GM18520 (cell line): ENCODE data around the gene TMEM100.
A peak's percentile ranks its signal among the peaks of the same experiment; 100 is the strongest.

ENCODE experiments used
- ATAC-seq: cut with Tn5 transposase; IDR thresholded peaks from one replicate; pipeline ENCODE4 v1.9.1; 2021; ENCODE audit not compliant: unreplicated experiment

Gene TMEM100

DNA sequence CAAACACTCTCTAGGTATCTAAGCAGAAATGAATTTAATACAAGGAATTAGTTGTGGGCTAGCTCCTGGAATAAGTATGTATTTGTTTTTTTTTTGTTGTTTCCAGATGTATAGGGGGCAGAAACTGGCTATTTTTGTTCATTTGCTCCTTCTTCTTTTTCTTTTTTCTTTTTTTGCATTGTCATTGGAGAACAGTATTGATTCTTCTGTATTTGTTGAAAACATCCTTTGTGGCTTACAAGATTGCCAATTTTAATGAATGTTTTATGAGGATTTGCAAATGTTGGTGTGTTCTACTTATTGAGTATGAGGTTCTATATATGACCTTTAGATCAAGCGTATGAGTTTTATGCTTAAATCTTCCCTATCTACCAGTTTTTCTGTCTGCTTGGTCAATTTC is 22.6 kb upstream of the TMEM100 start:
- ATAC-seq: no peak

DNA sequence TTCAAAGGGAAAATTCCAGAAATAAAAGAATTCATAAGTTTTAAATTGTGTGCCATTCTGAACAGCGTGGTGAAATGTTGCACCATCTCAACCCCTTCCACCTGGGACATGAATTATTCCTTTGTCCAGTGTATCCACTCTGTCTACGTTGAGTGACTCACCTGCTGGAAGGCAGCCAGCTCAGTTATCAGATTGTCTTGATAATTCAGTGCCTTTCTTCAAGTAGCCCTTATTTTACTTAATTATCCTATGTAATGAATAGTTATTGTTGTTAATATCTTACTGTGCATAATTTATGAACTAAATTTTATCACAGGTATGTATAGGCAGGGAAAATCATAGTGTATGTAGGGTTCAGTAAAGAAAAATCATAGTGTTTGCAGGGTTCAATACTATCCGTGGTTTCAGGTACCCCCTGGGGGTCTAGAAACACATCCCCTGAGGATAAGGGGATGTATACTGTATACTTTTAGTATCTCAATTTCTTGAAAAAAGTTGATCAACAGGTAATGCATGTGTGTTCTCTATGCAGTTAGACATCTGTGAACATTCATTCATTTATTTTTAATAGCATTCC is 20.5 kb upstream of the TMEM100 start:
- peak; percentile 25 for ATAC-seq

DNA sequence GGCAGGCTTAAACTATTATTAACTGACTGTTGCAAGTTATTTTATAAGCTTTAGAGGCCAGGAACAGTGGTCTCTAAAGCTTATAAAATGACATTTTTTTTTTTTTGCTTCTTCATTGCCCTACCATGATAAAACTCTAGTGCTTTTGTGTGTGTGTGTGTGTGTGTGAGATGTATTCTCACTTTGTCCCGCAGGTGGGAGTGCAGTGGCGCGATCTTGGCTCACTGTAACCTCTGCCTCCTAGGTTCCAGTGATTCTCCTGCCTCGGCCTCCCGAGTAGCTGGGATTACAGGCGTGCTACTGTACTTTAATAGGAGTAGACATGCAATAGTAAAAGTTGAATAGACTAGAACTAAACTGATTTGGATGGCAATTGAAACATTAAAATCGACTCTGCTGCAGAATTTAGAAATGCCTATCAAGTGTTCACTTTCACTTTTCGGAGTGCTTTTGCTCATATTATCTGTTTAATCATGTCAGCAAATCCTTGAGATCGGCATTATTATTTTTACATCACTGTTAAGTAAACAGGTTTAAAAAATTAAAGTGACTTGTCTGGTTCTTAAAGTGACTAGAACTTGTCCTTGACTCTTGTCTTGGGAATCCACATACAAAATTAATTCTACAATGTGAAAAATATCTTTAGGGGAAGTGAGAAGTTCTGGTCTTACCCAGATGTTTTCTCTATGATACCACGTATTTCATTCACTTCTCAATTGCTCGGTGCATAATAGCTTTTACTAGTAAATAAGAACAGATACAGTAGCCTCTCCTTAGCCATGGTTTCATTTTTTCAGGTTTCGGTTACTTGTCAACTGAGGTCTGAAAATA is 19.8 kb upstream of the TMEM100 start:
- ATAC-seq: peak; percentile 82

DNA sequence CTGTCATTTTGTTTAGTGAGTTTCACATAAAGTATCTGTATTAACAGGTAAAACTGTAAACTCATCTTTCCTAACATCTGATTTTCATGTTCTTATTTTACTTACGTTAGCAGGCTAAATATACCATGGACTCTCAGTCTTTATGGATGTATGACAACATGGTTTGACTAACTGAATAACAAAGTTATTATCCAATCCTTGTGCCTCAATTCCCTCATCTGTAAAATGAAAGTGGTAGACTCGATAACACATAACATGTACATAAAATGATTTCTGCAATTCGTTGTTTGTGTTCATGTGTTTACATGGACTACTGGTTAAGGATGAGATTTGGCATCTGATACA is 18.7 kb upstream of the TMEM100 start:
- no peak for ATAC-seq

DNA sequence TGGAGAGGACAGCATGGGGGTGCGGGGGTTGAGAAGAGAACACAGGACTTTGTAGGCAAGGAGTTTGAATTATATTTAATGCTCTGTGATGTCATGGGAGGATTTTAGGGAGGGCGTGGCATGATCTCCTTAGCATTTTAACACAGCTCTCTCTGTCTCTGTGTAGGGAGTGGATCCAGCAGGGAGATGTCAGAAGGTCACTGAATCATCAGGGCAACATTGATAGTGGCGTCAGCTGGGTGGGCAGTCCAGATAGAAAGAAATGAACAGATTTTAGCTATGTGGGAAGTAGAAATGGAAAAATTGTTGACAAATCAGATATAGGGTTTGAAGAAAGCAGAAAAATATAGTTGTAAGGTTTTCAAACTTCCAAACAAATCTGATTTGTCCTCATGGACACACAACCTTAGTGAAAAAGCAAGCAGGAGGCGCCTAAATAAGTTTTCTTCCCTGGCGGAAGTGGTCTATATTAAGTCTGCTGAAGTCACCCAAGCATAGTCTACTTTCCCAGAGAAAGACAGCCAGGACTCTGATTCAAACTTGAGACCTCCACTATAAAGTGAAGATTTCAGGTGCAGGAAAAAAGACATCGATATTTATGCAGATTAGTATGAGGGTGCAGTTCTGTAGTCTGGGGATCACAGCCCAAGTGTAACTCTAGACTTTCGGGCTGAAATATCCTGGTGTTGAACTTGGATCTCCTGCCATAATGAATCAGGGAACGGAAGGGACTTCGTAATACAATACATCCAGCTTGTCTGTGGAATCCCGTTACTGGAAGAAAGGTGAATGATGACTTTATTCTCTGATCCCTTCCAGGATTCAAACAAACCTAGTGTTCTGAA is 18.1 kb upstream of the TMEM100 start:
- ATAC-seq: no peak

DNA sequence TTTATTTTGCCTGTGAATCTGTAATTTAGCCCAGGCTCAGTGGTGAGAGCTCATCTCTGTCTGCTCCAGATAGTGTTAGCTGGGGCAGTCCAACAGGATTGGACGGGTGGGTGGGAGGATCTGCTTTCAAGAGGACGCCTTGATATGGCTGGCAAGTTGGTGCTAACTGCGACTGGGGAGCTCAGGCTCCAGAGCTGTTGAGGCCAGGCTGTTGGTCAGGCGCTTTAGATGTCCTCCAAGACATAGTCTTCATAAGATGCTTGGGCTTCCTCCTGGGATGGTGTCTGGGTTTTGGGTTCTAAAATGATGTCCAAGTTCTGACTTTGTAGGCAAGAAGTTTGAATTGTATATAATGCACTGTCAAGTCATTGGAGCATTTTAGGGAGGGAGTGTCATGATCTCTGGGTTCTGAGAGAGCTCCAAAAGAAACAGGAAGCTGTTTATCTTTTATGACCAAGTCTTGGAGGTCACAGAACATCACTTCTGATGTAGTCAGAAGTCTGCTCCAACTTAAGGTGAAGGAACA is 15.4 kb upstream of the TMEM100 start:
- ATAC-seq: no peak

DNA sequence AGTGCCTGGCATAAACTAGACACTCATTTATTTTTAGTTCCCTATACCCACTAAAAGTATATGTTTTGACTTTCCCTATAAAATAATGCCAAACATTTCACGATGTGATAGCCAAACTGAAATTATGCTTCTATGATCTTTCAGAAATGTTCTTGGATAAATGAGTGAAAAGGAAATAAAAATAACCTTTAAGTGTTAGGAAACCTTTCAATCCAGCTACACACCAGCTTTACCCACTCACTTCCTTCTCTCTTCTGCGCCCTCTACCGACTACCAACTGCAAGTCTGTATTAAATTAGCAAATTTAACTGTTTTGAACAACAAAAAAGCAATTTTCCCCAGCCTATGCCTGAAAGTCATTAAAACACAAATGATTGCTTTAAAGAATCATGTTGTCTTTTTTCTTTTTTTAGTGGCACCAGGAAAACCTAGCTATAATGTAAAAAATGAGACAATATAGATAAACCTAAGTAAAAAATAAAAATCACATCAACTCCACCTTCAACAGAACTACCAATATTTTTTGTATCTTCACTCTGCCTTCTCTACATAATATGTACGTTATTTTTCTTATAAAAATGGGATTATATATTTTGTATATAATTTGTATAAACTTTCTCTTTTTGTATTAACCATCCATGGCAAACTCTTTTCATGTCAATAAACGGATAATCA is 13.2 kb upstream of the TMEM100 start:
- ATAC-seq: no peak

DNA sequence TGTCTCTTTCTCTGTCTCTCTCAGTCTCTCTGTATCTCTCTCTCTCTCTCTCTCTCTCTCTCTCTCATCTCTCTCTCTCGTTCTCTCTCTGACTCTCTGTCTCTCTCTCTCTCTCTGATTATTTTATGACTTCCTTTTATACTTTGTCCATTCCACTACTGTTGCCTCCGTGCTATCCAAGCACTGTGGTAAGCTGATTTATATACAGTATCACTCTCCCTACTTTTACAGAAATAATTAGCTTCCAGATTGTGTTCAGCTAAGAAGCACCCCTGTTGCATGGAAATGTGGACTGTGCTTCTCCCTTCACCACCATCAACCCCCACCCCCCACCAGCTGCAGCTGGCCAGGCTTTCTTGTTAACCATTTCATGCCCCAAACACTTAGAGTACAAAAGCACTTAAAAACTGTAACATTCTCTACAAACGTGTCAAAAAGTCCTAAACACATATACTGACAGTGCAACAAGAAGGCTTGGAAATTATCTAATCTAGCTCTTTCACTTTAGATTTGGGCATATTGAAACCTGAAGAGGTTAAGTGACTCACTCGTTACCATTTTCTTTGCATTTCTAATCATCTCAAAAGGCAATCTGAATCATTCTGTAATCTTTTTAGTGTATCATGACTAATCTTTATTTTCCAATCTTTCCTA is 11.6 kb upstream of the TMEM100 start:
- peak; percentile 77 for ATAC-seq

DNA sequence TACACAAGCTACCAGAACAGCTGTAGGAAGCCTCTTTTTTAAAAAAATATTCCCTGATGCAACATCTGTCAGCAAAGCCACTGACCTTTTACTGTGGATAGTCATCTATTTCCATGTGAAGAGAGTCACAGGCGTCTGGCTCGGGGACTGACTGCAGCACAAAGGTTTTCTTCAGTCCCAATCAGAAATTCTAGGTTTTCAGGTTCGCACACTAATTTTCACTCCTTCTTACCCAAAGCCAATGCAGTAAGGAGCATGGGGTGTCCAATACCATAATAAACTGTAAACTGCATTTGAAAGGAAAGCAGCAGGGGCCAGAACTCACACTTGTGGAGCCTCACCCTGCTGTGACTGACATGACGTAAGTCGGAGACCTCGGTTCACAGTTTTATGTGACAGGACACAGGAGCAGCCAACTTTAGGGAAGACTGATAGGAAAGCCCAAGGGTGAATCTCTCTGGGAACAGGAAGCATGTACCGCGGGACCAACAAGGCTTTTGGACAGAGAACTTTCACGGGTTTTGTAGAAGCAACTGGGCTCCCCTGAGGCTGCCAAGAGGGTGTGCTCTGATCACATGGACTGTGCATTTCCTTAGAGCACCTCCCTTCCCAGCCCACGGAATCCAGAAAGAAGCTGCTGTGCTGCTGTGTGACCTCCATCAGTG is 9.1 kb upstream of the TMEM100 start:
- no peak for ATAC-seq

DNA sequence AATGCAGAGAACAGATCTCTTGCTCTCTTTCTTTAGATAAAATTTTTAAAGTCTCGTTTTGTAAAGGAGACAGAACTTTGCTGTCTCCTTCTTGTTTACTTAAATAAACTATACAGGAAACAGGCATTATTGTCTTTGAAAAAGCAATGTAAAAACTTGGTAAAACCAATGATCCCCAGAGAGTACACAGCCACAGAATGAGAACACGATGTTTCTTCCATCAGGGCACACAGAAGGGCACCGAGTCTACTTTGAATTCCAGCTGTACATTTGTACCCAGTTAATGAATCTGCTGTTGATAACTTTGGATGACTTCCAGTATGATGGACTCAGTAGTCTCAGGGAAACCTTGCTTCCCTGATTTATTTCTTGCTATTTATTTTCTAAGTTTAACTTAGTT is 8.1 kb upstream of the TMEM100 start:
- ATAC-seq: no peak

DNA sequence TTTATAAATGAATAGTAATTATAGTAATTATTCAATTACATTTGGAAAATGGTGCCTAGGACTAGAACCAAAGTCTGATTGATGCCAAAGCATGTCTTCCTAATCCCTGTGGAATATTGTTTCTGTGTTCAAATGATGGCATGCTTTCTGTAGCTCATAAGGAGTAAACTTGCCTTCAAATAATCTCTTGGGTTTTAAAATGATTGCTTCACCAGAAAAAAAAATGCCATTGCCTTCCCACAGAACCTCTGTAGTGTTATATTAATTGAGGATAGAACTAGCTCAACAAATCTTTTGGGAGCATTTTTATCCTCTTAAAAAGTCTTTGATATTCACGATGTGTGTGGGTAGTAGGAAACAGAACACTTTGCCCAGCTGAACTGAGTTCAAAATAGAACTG is 7.7 kb upstream of the TMEM100 start:
- no peak for ATAC-seq

DNA sequence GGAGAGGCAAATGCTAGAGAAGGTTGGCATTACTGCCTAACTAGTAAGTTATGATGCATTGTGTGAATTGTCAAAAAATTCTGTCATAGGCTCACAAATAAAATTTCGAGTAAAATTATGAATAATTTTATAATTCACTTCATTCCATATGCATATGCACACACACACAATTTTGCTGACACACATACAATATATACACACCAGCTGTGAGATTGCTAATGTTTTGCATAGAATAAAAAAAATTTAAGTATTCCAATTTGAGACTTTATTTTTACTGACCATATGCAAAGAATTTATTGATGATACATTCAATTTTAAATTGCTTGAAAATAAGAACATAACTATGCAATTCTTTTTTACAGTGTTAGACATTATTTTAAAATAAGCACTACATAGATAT is 6.8 kb upstream of the TMEM100 start:
- ATAC-seq: no peak

DNA sequence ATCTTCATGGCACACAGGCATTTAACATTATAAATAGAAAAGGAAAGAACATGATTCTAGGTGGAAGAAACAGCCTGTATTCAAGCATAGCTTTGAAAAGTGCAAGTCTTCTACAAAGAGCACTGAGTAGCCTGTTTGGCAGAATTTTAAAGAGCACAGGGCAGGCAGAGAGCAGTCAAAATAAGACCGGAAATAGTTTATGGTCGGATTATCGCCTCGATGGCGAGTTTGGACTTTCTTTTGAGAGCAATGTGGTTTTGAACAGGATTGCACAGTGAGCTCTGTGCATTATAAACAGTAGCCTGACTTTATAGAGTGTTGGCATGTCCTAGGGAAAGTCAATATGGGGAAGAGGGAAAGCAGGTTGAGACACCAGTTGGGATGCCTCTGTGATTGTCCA is 6.2 kb upstream of the TMEM100 start:
- no peak for ATAC-seq

GRCh38 chr17:55728361-55728760 is 5.7 kb upstream of the TMEM100 start:
- no peak for ATAC-seq

GRCh38 chr17:55727920-55728319 is 5.3 kb upstream of the TMEM100 start:
- no peak for ATAC-seq

DNA sequence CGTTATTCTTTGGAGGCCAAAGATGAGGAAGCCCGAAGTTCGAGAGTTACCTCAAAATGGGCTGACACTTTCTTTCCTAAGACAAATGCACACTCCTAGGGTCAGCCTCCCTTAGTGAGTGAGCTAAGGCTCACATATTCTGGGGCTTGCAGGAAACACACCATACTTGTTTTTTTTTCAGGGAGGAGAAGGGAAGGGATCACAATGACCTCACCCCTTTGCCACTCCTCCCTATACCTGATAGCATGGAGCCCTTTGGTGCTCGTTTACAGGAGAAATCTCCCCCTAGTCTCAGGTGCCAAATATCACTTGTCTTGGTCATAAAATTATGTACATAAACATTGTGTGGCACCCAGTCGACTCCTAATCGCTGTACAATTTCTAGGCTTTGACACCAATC is 4.6 kb upstream of the TMEM100 start:
- no peak for ATAC-seq

- ATAC-seq: no peak
Measured at GRCh38 chr17:55726440-55726839, 3.8 kb upstream of the TMEM100 start.

- ATAC-seq: no peak
Measured at GRCh38 chr17:55723488-55723848, 804 bp upstream of the TMEM100 start.

DNA sequence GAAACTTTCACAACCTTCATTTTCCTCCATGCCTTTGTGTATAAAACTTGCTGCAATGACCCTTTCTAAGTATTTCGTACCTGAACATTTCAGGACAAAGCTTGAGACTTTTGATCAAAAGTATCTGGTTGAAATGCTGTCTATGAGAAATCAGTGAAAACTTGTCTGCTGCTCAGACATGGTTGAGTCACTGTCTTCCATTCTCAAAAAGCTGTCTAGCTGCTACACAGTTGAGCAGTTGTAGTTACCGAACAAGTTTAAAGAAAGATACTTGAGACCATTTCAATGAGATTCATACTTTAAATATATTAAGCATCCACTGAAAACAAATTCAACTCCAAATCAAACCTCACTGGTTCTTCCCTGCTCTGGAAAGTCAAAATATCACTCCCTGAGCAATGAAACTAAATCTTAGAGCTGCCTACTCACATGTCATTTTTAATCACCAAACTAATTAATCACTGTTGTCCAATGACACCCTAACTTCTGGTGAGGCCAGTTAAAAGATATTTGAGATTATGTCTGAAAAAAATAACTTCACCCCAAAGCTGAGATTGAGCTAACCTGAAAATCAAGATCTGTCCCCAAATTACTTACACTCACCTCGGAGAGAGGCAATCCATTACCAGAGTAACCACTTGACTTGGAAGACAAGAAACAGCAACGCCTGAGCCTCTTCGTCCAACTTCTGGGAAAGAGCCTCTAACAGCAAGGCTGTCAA is 488 bp downstream of the TMEM100 start:
- no peak for ATAC-seq
